ENCODE results near the gene ANXA6.
A peak's percentile ranks its signal among the peaks of the same experiment; 100 is the strongest.

Gene ANXA6

DNA sequence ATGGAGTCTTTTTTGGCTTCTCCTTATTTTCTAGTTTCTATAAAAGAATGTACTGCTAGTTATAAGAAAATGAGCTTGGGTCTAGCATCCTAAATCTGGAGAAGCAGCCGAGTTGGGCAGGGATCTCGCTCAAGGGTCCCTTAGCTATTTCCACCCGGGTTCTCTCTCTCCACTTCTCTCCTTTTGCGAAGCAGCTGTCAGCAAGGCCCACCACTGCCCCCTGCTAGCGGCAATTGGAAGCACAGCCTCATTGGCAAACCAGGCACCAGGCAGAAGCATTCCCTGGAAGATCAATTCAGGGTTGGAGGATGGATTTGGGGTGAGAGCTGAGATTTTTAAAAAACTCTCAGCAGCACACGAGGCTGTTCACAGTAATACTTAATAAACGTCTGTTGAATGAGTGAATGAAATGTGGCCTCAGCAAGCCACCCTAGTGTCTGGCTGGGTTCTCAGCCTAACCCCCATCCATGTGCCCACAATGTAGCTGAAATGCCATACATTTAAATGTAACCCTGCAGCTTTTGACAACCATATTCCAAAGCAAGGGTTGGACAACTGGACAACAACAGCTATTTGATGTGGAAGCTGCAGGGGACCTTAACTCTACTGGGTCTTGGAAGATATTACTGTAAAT is 42.2 kb downstream of the ANXA6 start:
- TF ChIP-seq, protein P1, sequence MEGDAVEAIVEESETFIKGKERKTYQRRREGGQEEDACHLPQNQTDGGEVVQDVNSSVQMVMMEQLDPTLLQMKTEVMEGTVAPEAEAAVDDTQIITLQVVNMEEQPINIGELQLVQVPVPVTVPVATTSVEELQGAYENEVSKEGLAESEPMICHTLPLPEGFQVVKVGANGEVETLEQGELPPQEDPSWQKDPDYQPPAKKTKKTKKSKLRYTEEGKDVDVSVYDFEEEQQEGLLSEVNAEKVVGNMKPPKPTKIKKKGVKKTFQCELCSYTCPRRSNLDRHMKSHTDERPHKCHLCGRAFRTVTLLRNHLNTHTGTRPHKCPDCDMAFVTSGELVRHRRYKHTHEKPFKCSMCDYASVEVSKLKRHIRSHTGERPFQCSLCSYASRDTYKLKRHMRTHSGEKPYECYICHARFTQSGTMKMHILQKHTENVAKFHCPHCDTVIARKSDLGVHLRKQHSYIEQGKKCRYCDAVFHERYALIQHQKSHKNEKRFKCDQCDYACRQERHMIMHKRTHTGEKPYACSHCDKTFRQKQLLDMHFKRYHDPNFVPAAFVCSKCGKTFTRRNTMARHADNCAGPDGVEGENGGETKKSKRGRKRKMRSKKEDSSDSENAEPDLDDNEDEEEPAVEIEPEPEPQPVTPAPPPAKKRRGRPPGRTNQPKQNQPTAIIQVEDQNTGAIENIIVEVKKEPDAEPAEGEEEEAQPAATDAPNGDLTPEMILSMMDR (IDR thresholded peaks at IDR 0.05; ENCODE audit: low read depth, low read length, missing control alignments) = peak; percentile 96
- DNase-seq (ENCODE audit: extremely low read depth, low read depth) = no peak
- no peak overlapping the region for H3K4me3 ChIP-seq (replicated peaks; ENCODE audit: low read depth, low read length)

DNA sequence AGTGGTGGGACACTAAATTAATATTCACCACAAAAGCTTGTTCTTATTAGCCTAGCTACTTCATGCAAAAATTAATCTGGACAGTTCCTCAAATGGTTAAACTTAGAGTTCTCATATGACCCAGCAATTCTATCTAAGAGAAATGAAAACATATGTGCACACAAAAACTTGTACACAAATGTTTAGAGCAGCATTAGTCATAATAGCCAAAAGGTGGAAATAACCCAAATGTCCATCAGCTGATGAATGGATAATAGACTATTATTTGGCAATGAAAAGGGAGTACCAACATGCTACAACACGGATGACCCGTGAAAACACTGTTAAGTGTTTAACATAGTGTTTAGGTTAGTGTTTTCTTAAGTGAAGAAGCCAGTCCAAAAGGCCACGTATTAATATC is 43.9 kb downstream of the ANXA6 start:
- TF ChIP-seq, protein P1 (IDR thresholded peaks at IDR 0.05; ENCODE audit: low read depth, low read length, missing control alignments) = no peak
- no peak for DNase-seq (ENCODE audit: extremely low read depth, low read depth)
- H3K4me3 ChIP-seq (replicated peaks; ENCODE audit: low read depth, low read length) = no peak overlapping the region

DNA sequence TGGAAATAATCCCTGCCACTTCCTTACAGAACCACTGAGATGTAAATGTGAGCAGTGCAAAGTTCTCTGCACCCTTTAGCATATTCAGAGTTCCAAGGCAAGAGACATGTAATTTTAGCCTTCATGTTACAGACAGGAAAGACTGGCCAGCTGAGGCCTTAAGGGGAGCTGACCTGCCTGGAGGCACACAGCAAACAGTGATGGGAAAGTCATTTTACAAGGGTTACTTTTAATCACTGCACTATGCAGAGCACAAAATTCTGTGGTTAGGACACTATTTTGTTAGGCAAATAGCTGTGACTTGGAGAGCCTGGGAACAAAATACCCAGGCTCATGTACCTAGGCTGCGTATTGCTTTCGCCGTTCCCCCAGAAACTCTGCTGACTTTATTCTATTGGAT is 46.6 kb downstream of the ANXA6 start:
- DNase-seq (ENCODE audit: extremely low read depth, low read depth) = no peak
- H3K4me3 ChIP-seq (replicated peaks; ENCODE audit: low read depth, low read length) = no peak overlapping the region
- TF ChIP-seq, protein P1 (IDR thresholded peaks at IDR 0.05; ENCODE audit: low read depth, low read length, missing control alignments) = no peak

DNA sequence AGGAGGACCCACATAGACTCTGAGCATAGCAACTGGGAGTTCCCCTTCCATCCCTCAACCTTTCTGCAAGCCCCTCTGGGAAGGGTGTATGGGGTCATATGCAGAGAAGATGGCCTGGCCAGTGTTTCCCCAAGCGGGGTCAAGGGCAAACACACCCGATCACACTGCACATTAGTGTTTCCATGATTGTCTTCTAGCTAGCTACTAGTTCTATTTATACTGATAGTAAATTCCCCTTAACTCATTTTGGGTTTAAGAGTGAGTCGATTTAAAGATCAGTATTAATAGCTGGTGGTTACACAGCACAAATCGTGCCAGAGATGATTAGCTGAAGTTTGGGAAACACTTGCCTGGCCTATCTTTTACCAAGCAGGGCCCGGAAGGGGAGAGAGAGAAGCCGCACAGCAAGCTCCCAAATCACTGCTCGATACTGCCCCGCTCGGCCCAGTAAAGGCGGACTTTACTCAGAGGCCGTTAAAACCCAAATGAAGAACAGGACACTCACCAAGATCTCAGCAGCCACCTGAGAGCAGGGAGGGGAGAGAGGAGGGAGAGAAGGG is 47.4 kb downstream of the ANXA6 start:
- no peak for DNase-seq (ENCODE audit: extremely low read depth, low read depth)
- TF ChIP-seq, protein P1 (IDR thresholded peaks at IDR 0.05; ENCODE audit: low read depth, low read length, missing control alignments) = no peak
- no peak overlapping the region for H3K4me3 ChIP-seq (replicated peaks; ENCODE audit: low read depth, low read length)

DNA sequence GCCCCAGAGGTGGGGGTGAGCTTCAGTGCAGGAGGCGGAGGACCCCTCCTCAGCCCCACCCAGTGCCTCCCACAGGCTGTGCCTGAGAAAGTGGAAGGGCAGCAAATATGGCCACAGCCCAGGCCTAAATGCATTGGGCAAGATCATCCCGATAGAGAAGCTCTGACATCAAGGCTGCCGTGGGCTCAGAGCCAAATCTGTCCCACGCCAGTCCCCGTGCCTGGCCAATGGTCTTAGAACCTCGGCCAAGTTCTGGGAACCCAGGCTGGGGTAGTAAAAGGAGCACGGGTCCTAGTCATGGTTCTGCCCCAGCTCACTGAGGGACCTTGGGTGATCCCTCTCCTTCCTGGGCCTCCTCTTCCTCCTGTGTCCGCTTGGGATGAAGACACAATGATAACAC is 49.0 kb downstream of the ANXA6 start:
- TF ChIP-seq, protein P1 (IDR thresholded peaks at IDR 0.05; ENCODE audit: low read depth, low read length, missing control alignments) = no peak
- no peak for DNase-seq (ENCODE audit: extremely low read depth, low read depth)
- H3K4me3 ChIP-seq (replicated peaks; ENCODE audit: low read depth, low read length) = no peak overlapping the region

DNA sequence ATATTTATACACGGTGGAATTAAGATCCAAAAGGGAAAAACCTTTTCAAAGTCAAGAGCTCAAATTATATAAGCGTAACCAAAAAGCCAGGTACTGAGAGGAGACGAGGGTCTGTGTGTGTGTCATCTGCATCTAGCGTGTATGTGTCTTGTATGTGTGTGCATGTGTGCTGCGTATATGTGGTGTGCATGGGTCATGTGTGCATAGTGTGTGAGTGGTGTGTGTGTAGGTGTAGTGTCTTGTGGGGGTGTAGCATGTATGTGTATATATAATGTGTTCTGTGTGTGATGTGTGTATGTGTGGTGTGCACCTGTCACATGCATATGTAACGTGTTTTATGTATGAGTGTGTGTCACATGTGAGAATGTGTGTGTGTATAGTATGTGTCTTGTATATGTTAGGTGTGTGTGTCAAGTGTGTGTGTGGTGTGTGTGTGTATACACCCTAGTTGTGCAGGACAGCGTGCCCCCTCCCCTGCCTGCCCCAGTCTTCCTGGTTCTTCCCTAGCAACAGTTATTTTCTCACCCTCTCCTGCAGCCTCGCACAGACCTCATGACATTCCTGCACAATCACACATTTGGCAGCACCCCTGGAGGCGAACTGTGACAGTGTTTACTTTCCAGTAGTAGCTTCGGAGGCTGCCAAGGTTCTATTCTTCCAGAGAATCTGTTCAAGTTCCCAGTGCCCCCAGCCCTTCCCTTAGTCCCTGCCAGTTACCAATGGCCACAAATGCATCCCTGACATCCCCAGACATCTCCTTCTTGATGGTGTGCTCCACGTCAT is 49.6 kb downstream of the ANXA6 start:
- DNase-seq (ENCODE audit: extremely low read depth, low read depth) = no peak
- H3K4me3 ChIP-seq (replicated peaks; ENCODE audit: low read depth, low read length) = no peak overlapping the region
- TF ChIP-seq, protein P1 (IDR thresholded peaks at IDR 0.05; ENCODE audit: low read depth, low read length, missing control alignments) = no peak
